Left forelimb (tissue), 1 donor: ENCODE data around the gene CCL4.

ENCODE experiments used
- DNase-seq: peaks from one replicate; pipeline ENCODE4 v3.0.0-alpha.2; 2018; ENCODE audit warnings: low spot score

CCL4 gene

DNA sequence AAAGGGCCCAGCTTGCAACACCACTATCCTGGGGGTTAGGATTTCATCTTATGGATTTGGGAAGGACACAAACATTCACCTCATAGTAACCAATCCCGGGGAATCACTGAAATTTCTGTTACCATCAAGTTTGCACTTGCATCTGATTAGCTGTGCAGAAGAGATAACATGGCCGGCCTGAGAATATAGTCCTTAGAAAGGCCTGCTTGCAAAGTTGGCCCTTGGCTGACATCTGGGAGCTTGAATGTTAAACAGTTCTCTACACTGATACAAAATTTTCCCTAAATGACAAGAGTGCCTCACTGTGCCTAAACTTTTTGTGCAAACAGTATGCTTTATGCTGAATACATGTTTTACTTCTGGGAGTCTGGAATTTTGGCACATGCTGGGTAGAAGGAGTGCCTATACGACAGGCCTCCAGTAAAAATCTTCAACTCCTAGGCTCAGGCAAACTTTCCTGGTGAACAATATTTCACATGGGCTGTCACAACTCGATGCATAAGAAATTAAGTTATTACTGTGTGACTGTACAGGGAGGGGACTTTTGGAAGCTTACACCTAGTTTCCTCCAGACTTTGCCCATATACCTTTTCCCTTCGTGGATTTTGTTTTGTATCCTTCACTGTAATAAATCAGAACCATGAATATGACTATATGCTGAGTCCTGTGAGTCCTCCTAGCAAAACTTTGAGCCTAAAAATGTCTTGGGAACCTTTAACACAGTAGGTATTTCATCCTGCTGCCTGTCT, 41.5 kb downstream of the CCL4 start:
- no peak for DNase-seq

DNA sequence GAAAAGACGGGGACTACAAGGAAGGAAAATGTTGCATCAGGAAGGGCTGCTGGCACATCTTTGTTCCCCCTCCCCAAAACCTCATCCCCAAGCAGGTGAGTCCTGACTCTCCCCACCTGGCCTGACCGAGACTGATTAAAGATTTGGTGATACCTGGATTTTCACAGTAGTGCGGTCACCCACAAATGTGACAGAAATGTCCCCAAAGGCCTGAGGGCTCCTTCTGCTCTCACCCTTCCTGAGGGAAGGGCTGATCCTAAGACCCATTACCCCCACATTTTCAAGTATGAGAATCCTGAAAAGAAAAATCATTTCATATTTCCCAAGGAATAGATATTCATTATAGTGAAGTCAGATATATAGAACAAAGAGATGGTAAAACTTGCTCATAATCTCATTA, 44.0 kb downstream of the CCL4 start:
- no peak for DNase-seq

DNA sequence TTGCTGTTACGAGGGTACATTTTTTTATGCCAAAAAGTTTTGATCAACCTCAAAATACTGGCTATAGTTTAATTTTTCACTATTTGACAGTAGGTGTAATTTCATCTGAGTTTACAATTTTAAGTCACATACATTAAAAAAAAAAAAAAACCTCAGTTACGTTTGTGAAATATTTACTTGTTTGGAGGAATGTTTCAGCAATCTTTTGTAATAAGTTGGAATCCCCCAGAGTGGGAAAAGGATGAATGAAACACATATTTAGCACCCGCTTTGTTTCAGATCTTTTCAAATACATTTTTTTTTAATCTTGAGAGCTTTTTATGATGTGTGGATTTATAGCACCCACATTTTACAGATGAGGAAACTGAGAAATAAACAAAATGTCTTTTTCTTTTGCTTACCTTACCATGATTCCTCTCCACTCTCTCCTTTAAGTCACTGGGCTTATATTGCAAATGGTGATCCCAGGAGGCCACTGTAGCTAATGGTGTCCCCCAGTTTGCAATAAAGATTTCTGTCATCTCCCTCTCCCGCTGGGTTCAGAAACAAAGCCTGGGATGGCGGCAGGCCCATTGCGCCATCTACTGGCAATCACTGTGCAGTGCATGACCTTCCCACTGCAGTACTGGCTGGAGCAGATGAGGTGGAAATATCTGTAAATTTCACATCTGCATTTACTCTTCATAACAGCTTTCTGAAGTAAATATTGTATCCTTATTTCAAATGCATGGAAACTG, 45.1 kb downstream of the CCL4 start:
- peak; percentile 69 for DNase-seq

DNA sequence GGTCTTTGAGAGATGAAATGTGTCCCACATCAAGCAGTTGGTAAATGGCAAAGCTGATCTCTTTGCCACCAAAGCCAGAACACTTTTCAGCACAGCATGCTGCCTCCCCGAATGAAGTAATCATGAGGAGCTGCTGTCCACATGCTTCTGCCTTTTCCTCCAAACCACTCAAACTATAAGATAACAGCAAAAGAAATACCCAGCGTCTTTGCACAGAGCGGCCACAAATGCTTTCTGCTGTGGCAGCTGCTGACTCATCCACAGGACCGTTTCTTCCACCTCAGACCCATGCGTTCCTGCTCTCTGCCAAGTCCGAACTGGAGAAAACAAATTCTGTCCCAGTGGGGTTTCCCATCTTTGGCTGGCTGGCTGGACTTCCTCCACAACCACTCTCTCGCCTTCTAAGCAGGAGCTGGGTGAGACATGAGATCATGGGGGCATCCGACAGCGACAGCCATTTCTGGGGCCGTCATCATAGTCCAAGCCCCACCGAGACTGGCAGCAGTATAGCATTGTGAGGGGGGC, 45.7 kb downstream of the CCL4 start:
- DNase-seq: no peak

DNA sequence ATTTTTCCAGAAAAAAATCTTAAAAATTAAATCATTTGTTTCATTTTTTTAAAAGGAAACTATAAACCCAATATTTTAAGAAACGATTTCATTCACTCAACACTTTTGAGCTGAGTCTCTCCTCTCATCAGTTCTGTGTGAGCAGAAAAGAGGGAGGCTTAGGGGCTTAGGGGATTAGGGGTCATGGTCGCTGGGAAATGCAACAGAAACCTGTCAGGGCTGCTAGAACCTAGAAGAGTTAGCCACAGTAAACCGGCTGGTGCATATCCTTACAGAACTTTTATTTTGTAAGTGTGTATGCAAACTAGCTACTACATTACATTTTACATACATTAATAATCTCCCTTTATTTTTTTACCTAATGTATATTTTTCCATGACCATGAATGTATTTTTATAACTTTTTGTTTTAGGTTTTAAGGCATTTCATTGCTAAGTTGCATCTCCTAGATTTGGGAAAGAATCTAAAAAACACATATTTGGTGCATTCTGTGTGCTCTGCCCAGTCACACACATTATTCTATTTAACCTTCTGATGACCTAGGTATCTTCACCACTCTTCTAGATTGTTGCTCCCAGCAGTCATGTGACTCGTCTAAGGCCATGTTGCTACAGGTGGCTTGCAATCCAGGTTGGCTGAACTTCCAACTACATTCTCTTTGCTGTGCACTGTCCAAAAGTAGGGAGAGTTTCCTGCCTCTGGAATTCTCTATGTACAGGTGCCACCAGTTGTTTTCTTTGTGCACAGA, 48.4 kb downstream of the CCL4 start:
- DNase-seq: no peak

DNA sequence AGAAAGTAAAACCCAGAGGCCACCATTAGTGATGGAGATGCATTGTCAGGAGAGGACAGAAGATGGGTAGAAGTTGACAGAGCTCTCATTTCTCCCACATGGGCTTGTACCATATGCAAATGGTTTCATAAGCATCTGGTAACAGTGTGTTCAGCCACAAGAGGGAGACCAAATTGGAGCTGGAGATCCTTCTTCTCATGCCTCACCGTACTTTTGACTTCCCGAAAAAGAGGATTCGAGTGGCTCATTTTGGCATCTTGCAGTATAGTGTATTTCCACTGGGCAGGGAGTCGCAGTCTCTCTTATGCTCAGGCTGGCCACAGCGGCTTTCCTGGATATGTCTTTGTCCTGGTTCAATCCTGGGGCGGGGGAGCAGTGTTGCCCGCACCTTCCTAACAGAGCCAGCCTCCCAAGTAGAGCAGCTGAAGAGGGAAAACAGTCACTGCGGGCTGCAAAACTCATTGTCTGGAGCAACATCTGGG, 49.1 kb downstream of the CCL4 start:
- no peak for DNase-seq

DNA sequence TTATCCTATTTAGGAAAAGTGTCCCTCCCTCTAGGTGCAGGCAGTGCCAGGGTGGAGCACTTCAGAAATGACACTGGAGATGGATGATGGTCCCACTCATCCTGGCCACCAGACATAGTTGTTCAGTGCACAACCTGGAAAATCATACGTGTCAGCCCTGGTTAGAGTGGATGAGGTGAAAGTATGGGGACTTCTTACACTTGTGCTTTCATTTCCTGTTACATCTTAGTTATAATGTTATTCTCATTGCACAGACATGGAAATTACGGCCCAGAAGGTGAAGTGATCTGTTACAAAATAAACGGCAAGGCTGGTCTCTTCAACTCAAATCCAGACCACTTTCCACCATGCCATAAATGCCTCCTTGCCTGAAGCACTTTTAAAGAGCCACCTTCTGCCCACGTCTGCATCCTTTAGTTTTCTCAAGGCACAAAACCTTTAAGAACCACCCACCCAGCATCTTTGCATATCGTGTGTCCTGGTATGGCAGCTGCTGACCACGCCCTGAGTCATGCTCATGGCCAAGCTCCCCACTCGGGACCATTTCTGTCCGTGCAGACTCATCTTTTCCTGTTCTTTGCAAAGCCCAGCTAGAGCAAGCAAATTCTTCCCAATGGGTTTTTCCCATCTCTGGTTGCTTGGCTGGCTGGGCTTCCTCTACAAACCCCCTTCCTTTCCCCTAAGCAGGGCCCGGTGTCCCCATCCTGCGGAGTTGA, 50.4 kb downstream of the CCL4 start:
- DNase-seq: no peak
